Mesothelial cell of epicardium (in vitro differentiated cells): Measurements from ENCODE around the gene TAL2. TPM values are rescaled to one million over a fixed set of nuclear protein-coding genes. Genes with fewer than 3 reads are reported as not detected.

Experiments
- DNase-seq, 2 experiments: peaks; one replicate each; pipeline ENCODE4 v3.0.0; 2021; ENCODE audit warnings: low spot score in 2 of 2; ENCODE audit not compliant: unreplicated experiment in 2 of 2
- H3K27ac Mint-ChIP-seq: 2 replicates; pipeline ENCODE4 v1.8.0; 2021; ENCODE audit warnings: mixed read lengths
- H3K27me3 Mint-ChIP-seq: 2 replicates; pipeline ENCODE4 v1.8.0; 2021; ENCODE audit warnings: low read depth, mixed read lengths
- H3K36me3 Mint-ChIP-seq: 2 replicates; pipeline ENCODE4 v1.8.0; 2021; ENCODE audit warnings: mixed read lengths
- H3K4me1 Mint-ChIP-seq: 2 replicates; pipeline ENCODE4 v1.8.0; 2021; ENCODE audit warnings: mixed read lengths
- H3K4me3 Mint-ChIP-seq: 2 replicates; pipeline ENCODE4 v1.8.0; 2021; ENCODE audit warnings: mild to moderate bottlenecking, moderate library complexity, mixed read lengths
- H3K9me3 Mint-ChIP-seq: 2 replicates; pipeline ENCODE4 v1.8.0; 2021; ENCODE audit warnings: mixed read lengths
- CTCF ChIP-seq: fragments of 200-600 bp; sonication (generic); IDR thresholded peaks from one replicate; pipeline ENCODE4 v1.5.0; 2021; ENCODE audit warnings: antibody characterized with exemption; ENCODE audit not compliant: unreplicated experiment
- total RNA-seq: library from RNA; stranded (reverse); gene quantifications from 3 replicates; pipeline ENCODE4 v1.2.1, GENCODE V29; 2021

The TAL2 gene
- total RNA-seq, 1 donor from 2014 or later: 0.47 TPM

GRCh38 chr9:105673850-105674387 lies 11.7 kb downstream of the TAL2 start:
- H3K4me3 Mint-ChIP-seq: no peak overlapping the region
- peaks cover 12% of the 10 kb centered on the region for H3K27me3 Mint-ChIP-seq
- H3K9me3 Mint-ChIP-seq: peaks cover 4% of the 10 kb centered on the region
- no peak for DNase-seq
- H3K36me3 Mint-ChIP-seq: no peaks in the 10 kb centered on the region
- H3K27ac Mint-ChIP-seq: no peak overlapping the region
- TF ChIP-seq CTCF: no peak
- H3K4me1 Mint-ChIP-seq: peaks cover 9% of the 10 kb centered on the region

GRCh38 chr9:105676351-105676923 lies 14.2 kb downstream of the TAL2 start:
- Mint-ChIP-seq H3K27me3 (peaks cover 2% of the 10 kb centered on the region), H3K9me3 (peaks cover 4% of the 10 kb centered on the region), H3K4me1 (peaks cover 9% of the 10 kb centered on the region), H3K4me3 (no peak overlapping the region), H3K36me3 (no peaks in the 10 kb centered on the region), H3K27ac (no peak overlapping the region)
- no peak for DNase-seq
- TF ChIP-seq CTCF: no peak

- H3K27ac Mint-ChIP-seq: no peak overlapping the region
- no peaks in the 10 kb centered on the region for H3K36me3 Mint-ChIP-seq
- no peak for TF ChIP-seq CTCF
- no peak for DNase-seq
- H3K4me3 Mint-ChIP-seq: no peak overlapping the region
- H3K9me3 Mint-ChIP-seq: peaks cover 3% of the 10 kb centered on the region
- H3K4me1 Mint-ChIP-seq: peaks cover 4% of the 10 kb centered on the region
- H3K27me3 Mint-ChIP-seq: peaks cover 2% of the 10 kb centered on the region
Measured at GRCh38 chr9:105678163-105678562, 15.9 kb downstream of the TAL2 start.

GRCh38 chr9:105678781-105679180 lies 16.5 kb downstream of the TAL2 start:
- H3K27ac Mint-ChIP-seq: no peak overlapping the region
- H3K4me1 Mint-ChIP-seq: peaks cover 3% of the 10 kb centered on the region
- no peak overlapping the region for H3K4me3 Mint-ChIP-seq
- DNase-seq: no peak
- no peak for TF ChIP-seq CTCF
- peaks cover 2% of the 10 kb centered on the region for H3K27me3 Mint-ChIP-seq
- H3K36me3 Mint-ChIP-seq: no peaks in the 10 kb centered on the region
- H3K9me3 Mint-ChIP-seq: no peaks in the 10 kb centered on the region

GRCh38 chr9:105679257-105680022 lies 17.2 kb downstream of the TAL2 start:
- H3K9me3 Mint-ChIP-seq: no peaks in the 10 kb centered on the region
- H3K27ac Mint-ChIP-seq: no peak overlapping the region
- H3K36me3 Mint-ChIP-seq: no peaks in the 10 kb centered on the region
- no peak overlapping the region for H3K4me3 Mint-ChIP-seq
- peaks cover 3% of the 10 kb centered on the region for H3K4me1 Mint-ChIP-seq
- no peak for DNase-seq
- peaks cover 2% of the 10 kb centered on the region for H3K27me3 Mint-ChIP-seq
- TF ChIP-seq CTCF: no peak
